SK-N-MC (cell line): ENCODE data around the gene WDR7.

ENCODE experiments used
- EZH2 ChIP-seq: fragments of 200-600 bp; sonication (generic); IDR thresholded peaks from one replicate; pipeline ENCODE4 v1.6.1; 2017; ENCODE audit warnings: antibody characterized with exemption
- POLR2AphosphoS5 ChIP-seq: IDR thresholded peaks from 2 replicates; pipeline ENCODE4 v1.6.1; 2012; ENCODE audit warnings: mild to moderate bottlenecking, low read depth, low read length, borderline replicate concordance

DNA sequence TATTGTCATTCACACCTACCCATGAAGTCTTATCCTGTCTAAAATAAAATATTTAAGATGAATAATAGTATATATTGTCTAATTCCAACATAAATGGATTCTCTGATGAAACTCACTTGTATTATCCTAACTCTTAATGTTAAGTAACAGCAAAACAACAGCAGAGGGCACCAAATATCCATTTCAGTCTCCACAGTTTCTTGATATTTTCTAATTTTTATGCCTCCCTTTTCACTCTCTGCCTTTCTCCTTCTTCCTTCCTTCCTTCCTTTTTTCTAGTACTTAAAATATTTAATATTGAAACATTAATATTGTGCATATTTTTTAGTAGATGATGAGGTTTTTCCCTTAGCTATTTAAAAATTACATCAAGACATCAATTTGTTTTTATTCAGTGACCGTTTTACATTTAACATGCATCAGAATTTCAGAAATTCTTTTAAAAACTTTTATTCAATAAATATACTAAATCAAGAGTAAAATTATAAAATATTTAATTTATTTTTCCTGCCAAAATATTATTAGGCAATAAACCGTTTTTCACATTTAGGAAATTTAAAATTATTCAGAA, 97.6 kb downstream of the WDR7 start:
- TF ChIP-seq POLR2AphosphoS5 (no peak), EZH2 (no peak)
